HepG2 (cell line): ENCODE data around the gene PPIA. TPM values are rescaled to one million over a fixed set of nuclear protein-coding genes. Genes with fewer than 3 reads are reported as not detected.

Experiments
- FOXJ3 ChIP-seq: sonication (generic); formaldehyde crosslinking; IDR thresholded peaks from 2 replicates; pipeline ENCODE4 v1.4.0; 2020; ENCODE audit warnings: missing genetic modification reagents, mild to moderate bottlenecking, borderline replicate concordance
- GPN1 ChIP-seq: sonication (generic); formaldehyde crosslinking; IDR thresholded peaks from 2 replicates; pipeline ENCODE4 v1.5.1; 2020; ENCODE audit warnings: missing genetic modification reagents, borderline replicate concordance
- HIVEP1 ChIP-seq: sonication (generic); formaldehyde crosslinking; IDR thresholded peaks from 2 replicates; pipeline ENCODE4 v1.4.0; 2020; ENCODE audit warnings: mild to moderate bottlenecking, missing genetic modification reagents
- JDP2 ChIP-seq: sonication (generic); formaldehyde crosslinking; IDR thresholded peaks from 2 replicates; pipeline ENCODE4 v1.8.1; 2022; ENCODE audit warnings: missing genetic modification reagents, borderline replicate concordance
- MTA1 ChIP-seq: sonication (generic); formaldehyde crosslinking; IDR thresholded peaks from 2 replicates; pipeline ENCODE4 v1.4.0; 2020; ENCODE audit warnings: missing genetic modification reagents, mild to moderate bottlenecking, borderline replicate concordance
- PHB2 ChIP-seq: fragments of 450-650 bp; IDR thresholded peaks from 2 replicates; pipeline ENCODE4 v1.6.1; 2018; ENCODE audit not compliant: partially characterized antibody
- RBM39 ChIP-seq: fragments of 200-400 bp; formaldehyde crosslinking; IDR thresholded peaks from one replicate; pipeline ENCODE4 v1.6.1; 2018; ENCODE audit warnings: antibody characterized with exemption, mild to moderate bottlenecking, low read depth, low read length; ENCODE audit not compliant: poor library complexity, severe bottlenecking
- SP1 ChIP-seq, 2 experiments: fragments of 450-650 bp in 1 of 2; sonication (generic) in 1 of 2; formaldehyde crosslinking in 1 of 2; IDR thresholded peaks; 2 replicates each; pipeline versions ENCODE4 v1.4.0 to v1.6.1; 2016 to 2020; ENCODE audit warnings: missing genetic modification reagents in 1 of 2
- ZBTB20 ChIP-seq: sonication (generic); formaldehyde crosslinking; IDR thresholded peaks from 2 replicates; pipeline ENCODE4 v1.8.1; 2023; ENCODE audit warnings: missing genetic modification reagents, low read depth, mild to moderate bottlenecking, borderline replicate concordance
- ZNF232 ChIP-seq: sonication (generic); formaldehyde crosslinking; IDR thresholded peaks from 2 replicates; pipeline ENCODE4 v1.4.0; 2020; ENCODE audit warnings: missing genetic modification reagents, borderline replicate concordance
- ZNF317 ChIP-seq: sonication (generic); formaldehyde crosslinking; IDR thresholded peaks from 2 replicates; pipeline ENCODE4 v1.5.0; 2020; ENCODE audit warnings: mild to moderate bottlenecking, missing genetic modification reagents
- ZNF431 ChIP-seq: sonication (generic); formaldehyde crosslinking; IDR thresholded peaks from 2 replicates; pipeline ENCODE4 v1.9.0; 2022; ENCODE audit warnings: missing genetic modification reagents, low read depth, mild to moderate bottlenecking, borderline replicate concordance
- polyA plus RNA-seq, 8 experiments: library from polyadenylated mRNA; depleted of rRNA in 3 of 8; stranded (reverse) in 7 of 8; unstranded in 1 of 8; fragments of >200 nt; fragmentation: Illumina TruSeq in 4 of 8; extraction: Trizol in 4 of 8; gene quantifications; 2 replicates each; pipeline versions ENCODE4 v1.2.1 to v1.2.3, GENCODE V29; 2011 to 2016; ENCODE audit warnings: low read depth in 4 of 8, missing spikeins in 1 of 8, mixed read lengths in 1 of 8; ENCODE audit not compliant: insufficient read depth in 1 of 8
- total RNA-seq, 5 experiments: library from RNA; depleted of rRNA; stranded (reverse); fragments of >200 nt; fragmentation: Illumina TruSeq; extraction: Trizol; gene quantifications; 2 replicates each; pipeline ENCODE4 v1.2.3, GENCODE V29; 2016; ENCODE audit warnings: low read depth in 1 of 5
- TF ChIP-seq, protein P1 (sequence below): sonication (generic); formaldehyde crosslinking; IDR thresholded peaks from 2 replicates; pipeline ENCODE4 v1.4.0; 2020; ENCODE audit warnings: missing genetic modification reagents
- TF ChIP-seq, protein P2 (sequence below): sonication (generic); formaldehyde crosslinking; IDR thresholded peaks from 2 replicates; pipeline ENCODE4 v1.4.0; 2020; ENCODE audit warnings: missing genetic modification reagents
- TF ChIP-seq, protein P3 (sequence below): IDR thresholded peaks from 2 replicates; pipeline ENCODE4 v1.6.1; 2016; ENCODE audit warnings: missing compliant biosample characterization, missing genetic modification reagents, borderline replicate concordance
- TF ChIP-seq, protein P4 (sequence below): sonication (generic); formaldehyde crosslinking; IDR thresholded peaks from 2 replicates; pipeline ENCODE4; 2020; ENCODE audit warnings: missing genetic modification reagents, mild to moderate bottlenecking, borderline replicate concordance

The PPIA gene
- total and polyA plus RNA-seq, 2 of the 13 experiments (the other 11 are each of a cell fraction or from before 2014, with no cell fraction given): 2,268 to 3,010 TPM

DNA sequence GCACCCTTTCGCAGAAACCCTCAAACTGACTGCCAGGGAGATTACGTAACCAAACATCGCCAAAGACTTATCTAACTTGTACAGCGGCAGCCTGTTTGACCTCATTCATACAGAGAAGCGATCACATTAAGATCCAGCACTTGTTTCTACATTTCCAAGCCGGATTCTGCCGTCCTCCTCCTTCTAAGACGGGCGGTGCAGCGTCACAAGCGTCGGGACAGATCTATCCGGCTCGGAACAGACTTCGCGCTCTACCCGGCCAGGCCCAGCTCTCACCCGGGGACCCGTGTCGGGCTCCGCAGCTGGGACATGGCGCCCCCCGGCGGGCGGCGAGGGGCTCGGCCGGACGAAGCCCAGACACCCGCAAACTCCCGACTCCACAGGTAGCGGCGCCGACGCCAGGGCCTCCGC lies 51.0 kb downstream of the PPIA start (continued):
- TF ChIP-seq, protein P1, sequence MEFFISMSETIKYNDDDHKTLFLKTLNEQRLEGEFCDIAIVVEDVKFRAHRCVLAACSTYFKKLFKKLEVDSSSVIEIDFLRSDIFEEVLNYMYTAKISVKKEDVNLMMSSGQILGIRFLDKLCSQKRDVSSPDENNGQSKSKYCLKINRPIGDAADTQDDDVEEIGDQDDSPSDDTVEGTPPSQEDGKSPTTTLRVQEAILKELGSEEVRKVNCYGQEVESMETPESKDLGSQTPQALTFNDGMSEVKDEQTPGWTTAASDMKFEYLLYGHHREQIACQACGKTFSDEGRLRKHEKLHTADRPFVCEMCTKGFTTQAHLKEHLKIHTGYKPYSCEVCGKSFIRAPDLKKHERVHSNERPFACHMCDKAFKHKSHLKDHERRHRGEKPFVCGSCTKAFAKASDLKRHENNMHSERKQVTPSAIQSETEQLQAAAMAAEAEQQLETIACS (CRISPR knock-in tag): no peak
- TF ChIP-seq JDP2 (CRISPR knock-in tag) (no peak), PHB2 (no peak), ZBTB20 (no peak), ZNF431 (CRISPR knock-in tag) (0 out of 2 replicates have a peak, but pooled peaks have one; percentile 47), HIVEP1 (CRISPR knock-in tag) (no peak), SP1 (IDR thresholded peaks at IDR 0.05) (no peak), SP1 (CRISPR knock-in tag; IDR thresholded peaks at IDR 0.05) (no peak), ZNF232 (CRISPR knock-in tag) (no peak), MTA1 (CRISPR knock-in tag) (no peak), ZNF317 (CRISPR knock-in tag) (peak; percentile 0; the same call in 1 of the 2 replicates), FOXJ3 (CRISPR knock-in tag) (no peak), RBM39 (no peak), GPN1 (CRISPR knock-in tag) (no peak)
- TF ChIP-seq, protein P2, sequence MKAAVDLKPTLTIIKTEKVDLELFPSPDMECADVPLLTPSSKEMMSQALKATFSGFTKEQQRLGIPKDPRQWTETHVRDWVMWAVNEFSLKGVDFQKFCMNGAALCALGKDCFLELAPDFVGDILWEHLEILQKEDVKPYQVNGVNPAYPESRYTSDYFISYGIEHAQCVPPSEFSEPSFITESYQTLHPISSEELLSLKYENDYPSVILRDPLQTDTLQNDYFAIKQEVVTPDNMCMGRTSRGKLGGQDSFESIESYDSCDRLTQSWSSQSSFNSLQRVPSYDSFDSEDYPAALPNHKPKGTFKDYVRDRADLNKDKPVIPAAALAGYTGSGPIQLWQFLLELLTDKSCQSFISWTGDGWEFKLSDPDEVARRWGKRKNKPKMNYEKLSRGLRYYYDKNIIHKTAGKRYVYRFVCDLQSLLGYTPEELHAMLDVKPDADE (CRISPR knock-in tag): no peak
- TF ChIP-seq, protein P3, sequence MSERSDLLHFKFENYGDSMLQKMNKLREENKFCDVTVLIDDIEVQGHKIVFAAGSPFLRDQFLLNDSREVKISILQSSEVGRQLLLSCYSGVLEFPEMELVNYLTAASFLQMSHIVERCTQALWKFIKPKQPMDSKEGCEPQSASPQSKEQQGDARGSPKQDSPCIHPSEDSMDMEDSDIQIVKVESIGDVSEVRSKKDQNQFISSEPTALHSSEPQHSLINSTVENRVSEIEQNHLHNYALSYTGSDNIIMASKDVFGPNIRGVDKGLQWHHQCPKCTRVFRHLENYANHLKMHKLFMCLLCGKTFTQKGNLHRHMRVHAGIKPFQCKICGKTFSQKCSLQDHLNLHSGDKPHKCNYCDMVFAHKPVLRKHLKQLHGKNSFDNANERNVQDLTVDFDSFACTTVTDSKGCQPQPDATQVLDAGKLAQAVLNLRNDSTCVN (CRISPR knock-in tag): no peak
- TF ChIP-seq, protein P4, sequence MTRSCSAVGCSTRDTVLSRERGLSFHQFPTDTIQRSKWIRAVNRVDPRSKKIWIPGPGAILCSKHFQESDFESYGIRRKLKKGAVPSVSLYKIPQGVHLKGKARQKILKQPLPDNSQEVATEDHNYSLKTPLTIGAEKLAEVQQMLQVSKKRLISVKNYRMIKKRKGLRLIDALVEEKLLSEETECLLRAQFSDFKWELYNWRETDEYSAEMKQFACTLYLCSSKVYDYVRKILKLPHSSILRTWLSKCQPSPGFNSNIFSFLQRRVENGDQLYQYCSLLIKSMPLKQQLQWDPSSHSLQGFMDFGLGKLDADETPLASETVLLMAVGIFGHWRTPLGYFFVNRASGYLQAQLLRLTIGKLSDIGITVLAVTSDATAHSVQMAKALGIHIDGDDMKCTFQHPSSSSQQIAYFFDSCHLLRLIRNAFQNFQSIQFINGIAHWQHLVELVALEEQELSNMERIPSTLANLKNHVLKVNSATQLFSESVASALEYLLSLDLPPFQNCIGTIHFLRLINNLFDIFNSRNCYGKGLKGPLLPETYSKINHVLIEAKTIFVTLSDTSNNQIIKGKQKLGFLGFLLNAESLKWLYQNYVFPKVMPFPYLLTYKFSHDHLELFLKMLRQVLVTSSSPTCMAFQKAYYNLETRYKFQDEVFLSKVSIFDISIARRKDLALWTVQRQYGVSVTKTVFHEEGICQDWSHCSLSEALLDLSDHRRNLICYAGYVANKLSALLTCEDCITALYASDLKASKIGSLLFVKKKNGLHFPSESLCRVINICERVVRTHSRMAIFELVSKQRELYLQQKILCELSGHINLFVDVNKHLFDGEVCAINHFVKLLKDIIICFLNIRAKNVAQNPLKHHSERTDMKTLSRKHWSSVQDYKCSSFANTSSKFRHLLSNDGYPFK (CRISPR knock-in tag): no peak
